ENCODE results near the gene TTC24. TPM values are rescaled to one million over a fixed set of nuclear protein-coding genes. Genes with fewer than 3 reads are reported as not detected.
"Not testable (repeated sequence)": the region's sequence is repeated elsewhere in the genome, so short reads cannot be mapped to it uniquely, and the experiment has no call there.

Gene TTC24
- total RNA-seq, 2 donors from 2014 or later, result 0.28 TPM; not detected in 1

DNA sequence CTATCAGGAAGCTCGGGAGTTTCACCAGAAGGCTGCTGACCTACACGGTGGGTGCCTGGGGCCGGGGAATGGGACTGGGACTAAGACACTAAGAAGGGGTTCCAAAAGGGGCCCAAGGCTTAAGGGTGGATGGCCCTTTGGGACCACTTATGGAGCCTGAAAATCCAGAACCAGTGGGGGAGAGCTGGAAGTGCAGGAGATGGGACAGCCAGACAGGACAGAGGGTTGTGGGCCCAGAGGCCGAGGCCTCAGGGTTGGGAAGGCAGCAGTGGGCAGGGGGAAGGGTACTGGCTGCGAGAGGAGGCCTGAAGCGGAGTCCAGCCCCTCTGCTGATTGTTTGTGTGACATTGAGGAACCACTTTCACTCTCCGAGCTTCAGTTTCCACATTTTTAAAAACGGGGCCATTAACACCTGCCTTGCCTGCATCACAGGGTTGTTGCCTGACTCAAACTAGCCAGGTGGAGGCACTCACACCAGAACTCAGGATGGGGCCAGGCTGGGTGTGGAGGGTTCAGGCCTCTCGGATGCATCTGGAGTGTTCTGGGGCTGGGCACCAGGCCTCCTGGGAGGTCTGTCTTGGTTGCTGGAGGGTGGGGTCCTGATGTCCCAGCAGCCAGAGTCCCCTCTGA, 3.0 kb downstream of the TTC24 start:
- no peak for DNase-seq
- no peak for ATAC-seq
- intact Hi-C loops (cut with DNase I, micrococcal nuclease), result no loop called here

DNA sequence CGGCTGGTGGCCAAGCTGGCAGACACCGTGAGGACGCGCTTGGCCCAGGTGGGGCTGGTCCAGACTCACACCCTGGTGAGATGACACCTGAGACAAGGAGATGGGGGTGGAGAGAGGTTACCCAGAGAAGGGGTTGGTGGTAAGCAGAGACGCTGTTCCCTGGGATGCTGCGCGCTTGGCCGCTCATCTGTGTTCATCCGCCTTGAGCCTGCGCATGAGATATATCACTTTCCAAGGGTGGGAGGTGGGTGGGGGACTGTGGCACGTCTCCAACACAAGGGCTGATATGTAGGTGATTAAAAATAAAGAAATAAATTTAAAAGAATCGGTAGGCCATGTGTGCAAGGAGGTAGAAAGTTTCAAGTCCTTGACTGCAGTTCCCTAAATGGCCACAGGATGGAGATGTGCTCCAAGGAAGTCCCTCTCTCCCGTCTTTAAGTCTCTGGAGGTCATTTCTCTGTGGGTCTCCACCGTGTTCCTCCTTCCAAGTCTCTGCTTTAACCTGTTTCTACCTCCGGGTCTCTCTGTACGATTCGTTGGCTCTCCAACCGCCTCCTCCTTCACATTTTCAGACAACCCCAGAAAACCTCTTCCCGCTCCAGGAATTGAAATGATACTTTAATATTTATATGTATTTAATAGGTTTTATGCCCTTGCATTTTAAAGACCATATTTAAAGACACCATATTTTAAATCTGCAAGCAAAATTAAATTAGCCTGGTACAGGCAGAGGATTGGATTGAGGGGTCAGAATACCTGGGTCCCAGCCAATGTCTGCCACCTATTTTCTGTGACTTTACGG, 4.5 kb downstream of the TTC24 start:
- intact Hi-C loops (cut with DNase I, micrococcal nuclease), result no loop called here
- ATAC-seq, result peak; percentile 54

GRCh38 chr1:156584813-156585212, 5.3 kb downstream of the TTC24 start:
- peak; percentile 17 for ATAC-seq
- DNase-seq, result no peak
- intact Hi-C loops (cut with DNase I, micrococcal nuclease), result no loop called here

More for the DNA sequence above, 4.5 kb downstream of the TTC24 start:
- peak; percentile 66 to 86 for DNase-seq

GRCh38 chr1:156586323-156586722, 6.8 kb downstream of the TTC24 start:
- DNase-seq (no peak), ATAC-seq (no peak)
- intact Hi-C loops (cut with DNase I, micrococcal nuclease), result no loop called here

DNA sequence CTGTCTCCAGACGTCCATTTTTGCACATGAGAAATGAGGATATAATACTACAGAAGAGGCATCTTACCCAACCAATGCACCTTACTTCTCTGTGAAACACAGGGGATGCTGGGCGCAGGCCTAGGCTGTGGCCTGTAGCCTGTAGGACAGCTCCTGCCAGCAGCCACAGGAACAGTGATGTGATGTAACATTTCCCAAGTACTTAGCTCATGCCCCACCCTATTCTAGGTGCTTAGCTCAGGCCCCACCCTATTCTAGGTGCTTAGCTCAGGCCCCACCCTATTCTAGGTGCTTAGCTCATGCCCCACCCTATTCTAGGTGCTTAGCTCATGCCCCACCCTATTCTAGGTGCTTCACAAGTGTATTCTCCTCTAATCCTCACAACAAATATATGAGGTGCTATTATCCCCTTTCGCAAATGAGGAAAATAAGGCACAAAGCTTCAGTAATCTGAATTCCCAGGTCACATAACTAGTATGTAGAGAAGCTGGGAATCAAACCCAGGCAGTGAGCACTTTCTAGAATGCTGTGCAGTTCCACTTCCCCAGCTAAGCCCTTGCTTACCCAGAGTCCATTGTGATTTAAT, 7.5 kb downstream of the TTC24 start:
- DNase-seq (no peak), ATAC-seq (peak; percentile 64)
- intact Hi-C loops (cut with DNase I, micrococcal nuclease), result no loop called here

- intact Hi-C loops (cut with DNase I, micrococcal nuclease); ATAC-seq; DNase-seq: not testable (repeated sequence)
Observed at GRCh38 chr1:156587927-156588326, 8.4 kb downstream of the TTC24 start.

GRCh38 chr1:156589546-156589945, 10.0 kb downstream of the TTC24 start:
- DNase-seq (no peak), ATAC-seq (no peak)
- intact Hi-C loops (cut with DNase I, micrococcal nuclease), result no loop called here

DNA sequence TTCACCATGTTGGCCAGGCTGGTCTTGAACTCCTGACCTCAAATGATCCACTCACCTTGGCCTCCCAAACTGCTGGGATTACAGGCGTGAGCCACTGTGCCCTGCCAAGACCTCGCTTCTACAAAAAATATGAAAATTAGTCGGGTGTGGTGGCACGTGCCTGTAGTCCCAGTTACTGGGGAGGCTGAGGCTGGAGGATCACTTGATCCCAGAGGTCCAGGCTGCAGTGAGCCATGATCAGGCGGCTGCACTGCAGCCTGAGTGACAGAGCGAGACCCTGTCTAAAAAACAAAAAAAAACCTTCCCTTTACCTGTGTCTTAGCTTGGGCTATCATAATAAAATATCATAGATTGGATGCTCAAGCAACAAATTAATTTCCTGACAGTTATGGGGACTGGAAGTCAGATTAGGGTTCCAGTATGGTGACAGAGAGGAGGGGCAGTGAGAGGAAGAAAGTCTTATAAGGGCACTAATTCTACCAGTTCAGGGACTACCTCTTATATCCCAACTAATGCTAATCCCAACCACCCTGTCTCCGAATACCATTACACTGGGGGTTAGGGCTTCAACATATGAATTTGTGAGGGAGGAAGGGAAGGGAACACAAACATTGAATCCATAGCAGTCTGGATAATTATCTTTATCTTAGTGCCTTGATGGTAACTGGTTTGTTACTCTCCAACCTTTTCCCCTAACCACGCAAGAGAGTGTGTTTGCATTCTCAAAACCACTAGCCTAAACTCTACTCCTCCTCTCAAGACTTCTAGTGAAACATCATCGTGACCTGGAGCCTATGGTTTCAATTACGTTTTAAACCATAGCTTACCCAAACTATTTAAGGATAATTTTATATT, 11.0 kb downstream of the TTC24 start:
- intact Hi-C loops (cut with DNase I, micrococcal nuclease), result no loop called here
- DNase-seq (no peak), ATAC-seq (no peak)

- intact Hi-C loops (cut with DNase I, micrococcal nuclease), result no loop called here
- DNase-seq (no peak), ATAC-seq (no peak)
Observed at GRCh38 chr1:156591181-156591431, 11.6 kb downstream of the TTC24 start.

DNA sequence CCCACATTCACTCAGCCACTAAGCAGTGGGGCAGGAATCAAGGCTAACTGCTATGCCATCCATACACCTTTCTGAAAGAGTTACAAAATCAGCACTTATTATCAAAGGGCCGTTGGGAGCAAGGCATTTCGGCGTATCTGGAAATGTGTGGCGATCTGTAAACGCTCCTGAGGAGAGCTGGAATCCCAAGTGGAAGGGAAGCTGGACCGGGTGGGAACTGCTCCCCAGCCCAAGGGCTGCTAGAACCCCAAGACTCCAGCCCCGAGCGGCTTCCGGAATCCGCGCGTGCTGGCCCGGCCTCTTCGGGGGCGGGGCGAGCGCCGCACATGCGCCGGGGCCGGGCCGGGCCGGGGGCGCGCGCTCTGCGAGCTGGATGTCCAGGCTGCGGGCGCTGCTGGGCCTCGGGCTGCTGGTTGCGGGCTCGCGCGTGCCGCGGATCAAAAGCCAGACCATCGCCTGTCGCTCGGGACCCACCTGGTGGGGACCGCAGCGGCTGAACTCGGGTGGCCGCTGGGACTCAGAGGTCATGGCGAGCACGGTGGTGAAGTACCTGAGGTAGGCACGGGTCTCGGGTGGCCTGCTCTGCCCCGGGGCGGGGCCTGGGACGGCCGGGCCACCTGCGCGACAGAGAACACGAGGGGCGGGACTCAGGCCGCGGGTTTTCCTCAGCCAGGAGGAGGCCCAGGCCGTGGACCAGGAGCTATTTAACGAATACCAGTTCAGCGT, 12.1 kb downstream of the TTC24 start, which contains the start of gene NAXE:
Gene NAXE (plus strand): TSS at position 345 of the 726 bp plus-strand sequence. CDS start 29 bp downstream, at position 374.
- ATAC-seq, result peak; percentile 91
- intact Hi-C loops (cut with DNase I, micrococcal nuclease), result no loop called here

DNA sequence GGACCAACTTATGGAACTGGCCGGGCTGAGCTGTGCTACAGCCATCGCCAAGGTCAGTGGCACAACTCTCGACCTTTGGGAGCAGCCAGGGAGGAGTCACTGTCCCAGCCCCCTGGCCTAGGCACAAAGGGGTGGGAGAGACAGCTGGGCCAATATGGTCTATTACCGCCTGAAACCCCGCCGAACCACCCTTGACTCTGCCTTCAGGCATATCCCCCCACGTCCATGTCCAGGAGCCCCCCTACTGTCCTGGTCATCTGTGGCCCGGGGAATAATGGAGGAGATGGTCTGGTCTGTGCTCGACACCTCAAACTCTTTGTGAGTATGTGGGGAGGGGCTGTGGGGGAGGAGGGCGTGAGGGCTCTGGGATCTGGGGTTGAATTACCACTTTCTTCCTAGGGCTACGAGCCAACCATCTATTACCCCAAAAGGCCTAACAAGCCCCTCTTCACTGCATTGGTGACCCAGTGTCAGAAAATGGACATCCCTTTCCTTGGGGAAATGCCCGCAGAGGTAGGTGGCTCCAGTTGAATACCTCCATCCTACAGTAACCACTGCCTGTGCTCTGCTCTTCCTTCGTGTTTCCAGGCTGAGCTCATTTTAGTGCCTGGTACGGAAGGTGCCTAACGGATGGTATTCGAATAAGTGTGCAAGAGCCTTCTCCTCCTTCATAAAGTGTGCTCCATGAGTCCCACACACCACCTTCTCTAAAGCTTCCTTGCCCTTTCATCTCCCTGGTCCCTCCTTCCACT, 12.8 kb downstream of the TTC24 start:
- intact Hi-C loops (cut with DNase I, micrococcal nuclease), result no loop called here
- no peak for ATAC-seq
- DNase-seq, result no peak

More for the DNA sequence above, 12.1 kb downstream of the TTC24 start, which contains the start of gene NAXE:
- peak; percentile 72 to 85 for DNase-seq

DNA sequence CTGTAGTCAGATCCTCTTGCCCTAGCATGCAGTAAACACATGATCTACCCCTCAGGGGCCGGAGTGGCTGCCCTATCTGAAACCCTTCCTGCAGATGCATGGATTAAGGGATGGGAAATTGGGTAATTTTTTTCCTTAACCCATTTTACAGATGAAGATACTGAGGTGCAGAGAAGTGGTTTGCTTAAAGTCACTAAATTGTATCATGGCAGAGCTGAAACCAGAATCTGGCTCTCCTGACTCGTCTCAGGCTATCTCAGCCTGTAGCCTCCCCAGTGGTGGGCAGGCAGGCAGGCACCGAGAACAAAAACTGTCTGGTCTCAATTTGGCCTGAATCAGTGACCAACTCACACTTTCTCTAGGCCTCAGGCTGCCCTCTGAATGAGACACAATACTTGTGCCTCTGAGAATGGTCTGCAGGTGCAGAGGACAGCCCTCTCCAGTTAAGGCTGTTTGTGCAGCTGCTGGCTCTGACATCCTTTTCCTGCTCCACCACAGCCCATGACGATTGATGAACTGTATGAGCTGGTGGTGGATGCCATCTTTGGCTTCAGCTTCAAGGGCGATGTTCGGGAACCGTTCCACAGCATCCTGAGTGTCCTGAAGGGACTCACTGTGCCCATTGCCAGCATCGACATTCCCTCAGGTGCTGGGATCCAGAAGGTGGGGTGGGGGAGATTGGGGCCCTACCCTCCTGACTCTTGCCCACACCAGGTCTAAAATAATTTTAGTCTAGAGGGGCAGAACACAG, 13.6 kb downstream of the TTC24 start:
- ATAC-seq (no peak), DNase-seq (no peak)
- intact Hi-C loops (cut with DNase I, micrococcal nuclease), result no loop called here

DNA sequence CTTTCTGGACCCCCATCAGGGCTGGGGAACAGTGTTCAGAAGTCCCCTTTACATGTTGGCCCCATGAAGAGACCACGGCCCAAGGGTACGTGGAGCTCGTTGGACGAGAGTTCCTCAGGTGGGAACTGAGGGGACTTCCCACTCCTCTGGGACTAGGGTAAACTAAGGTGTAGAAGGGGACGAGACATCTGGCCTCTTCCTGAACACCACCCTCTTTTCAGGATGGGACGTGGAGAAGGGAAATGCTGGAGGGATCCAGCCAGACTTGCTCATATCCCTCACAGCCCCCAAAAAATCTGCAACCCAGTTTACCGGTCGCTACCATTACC, 14.1 kb downstream of the TTC24 start:
- DNase-seq (no peak), ATAC-seq (no peak)
- intact Hi-C loops (cut with DNase I, micrococcal nuclease), result no loop called here

DNA sequence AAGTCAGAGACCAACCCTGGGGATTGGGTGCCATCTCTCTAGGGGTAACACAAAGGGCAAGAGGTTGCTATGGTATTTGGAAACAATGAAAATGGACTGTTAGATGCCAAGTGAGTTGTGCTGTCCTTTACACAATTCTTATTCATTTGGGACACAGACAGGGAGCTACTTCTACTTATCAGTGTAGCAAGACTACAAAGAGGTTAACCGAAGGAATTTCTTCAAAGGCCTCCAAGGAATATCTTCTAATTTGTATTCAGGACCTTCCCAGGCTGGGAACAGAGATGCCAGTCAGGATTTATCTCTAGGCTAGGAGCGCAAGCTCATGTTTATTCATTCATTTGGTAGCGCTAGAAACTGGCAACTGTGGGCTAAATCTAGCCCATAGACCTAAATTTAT, 14.7 kb downstream of the TTC24 start:
- DNase-seq, result no peak
- intact Hi-C loops (cut with DNase I, micrococcal nuclease), result no loop called here
- ATAC-seq, result no peak

DNA sequence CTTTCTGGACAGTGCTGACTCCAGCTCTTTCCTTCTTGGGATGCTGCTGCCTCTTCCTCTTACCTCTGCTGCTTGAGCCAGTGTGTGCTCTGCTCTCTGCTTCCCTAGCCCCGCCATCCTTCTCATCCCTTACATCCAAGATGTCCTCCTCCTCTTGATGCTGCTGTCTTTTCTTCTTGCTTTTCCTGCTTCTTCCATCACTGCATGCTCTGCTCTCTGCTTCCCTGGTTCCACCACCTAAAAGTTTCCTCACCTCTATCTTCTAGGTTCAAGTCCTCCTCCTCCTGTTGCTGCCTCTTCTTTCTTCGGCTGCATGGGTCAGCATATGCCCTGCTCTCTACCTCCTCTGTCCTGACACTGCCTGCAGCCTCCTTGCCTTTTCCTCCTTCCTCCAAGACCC, 15.5 kb downstream of the TTC24 start:
- ATAC-seq, result no peak
- intact Hi-C loops (cut with DNase I, micrococcal nuclease), result no loop called here
- DNase-seq, result no peak

GRCh38 chr1:156596426-156596825, 16.9 kb downstream of the TTC24 start:
- no peak for ATAC-seq
- intact Hi-C loops (cut with DNase I, micrococcal nuclease), result no loop called here
- no peak for DNase-seq

DNA sequence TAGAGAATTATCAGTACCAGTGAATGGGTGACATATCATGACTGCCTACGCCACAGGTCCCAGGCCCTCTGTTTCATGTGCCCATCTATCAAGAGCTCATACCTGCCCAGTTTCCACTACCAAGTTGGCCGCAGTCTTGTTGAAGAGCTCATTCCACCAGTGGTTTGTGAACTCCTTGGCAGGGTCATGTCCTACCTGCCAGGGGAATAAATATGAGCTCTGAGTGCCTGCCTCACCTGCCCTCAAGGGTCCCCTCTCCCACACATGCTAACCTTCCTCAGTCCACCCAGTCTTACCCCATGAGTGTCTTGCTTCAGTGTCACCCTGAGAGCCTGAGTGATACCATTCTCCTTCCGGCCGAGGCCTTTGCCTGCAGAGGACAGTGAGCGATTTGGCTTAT, 18.6 kb downstream of the TTC24 start:
- DNase-seq (no peak), ATAC-seq (no peak)

More for the DNA sequence above, 18.6 kb downstream of the TTC24 start:
- intact Hi-C loops (cut with DNase I, micrococcal nuclease), result no loop called here
